ENCODE data around the gene PPAN.

Gene PPAN

GRCh38 chr19:10141973-10142372 is 35.8 kb downstream of the PPAN start:
- no peak for DNase-seq

- DNase-seq, result no peak
Observed at GRCh38 chr19:10142701-10143375, 36.7 kb downstream of the PPAN start.

- DNase-seq, result no peak
Observed at GRCh38 chr19:10143681-10144080, 37.5 kb downstream of the PPAN start.

- no peak for DNase-seq
Observed at GRCh38 chr19:10144361-10144760, 38.2 kb downstream of the PPAN start.

- no peak for DNase-seq
Observed at GRCh38 chr19:10145031-10145430, 38.9 kb downstream of the PPAN start.

- DNase-seq, result no peak
Observed at GRCh38 chr19:10146142-10146541, 40.0 kb downstream of the PPAN start.

- no peak for DNase-seq
Observed at GRCh38 chr19:10149427-10149826, 43.3 kb downstream of the PPAN start.

- no peak for DNase-seq
Observed at GRCh38 chr19:10151521-10151920, 45.4 kb downstream of the PPAN start.

GRCh38 chr19:10152100-10152499 is 45.9 kb downstream of the PPAN start:
- DNase-seq, result no peak

- no peak for DNase-seq
Observed at GRCh38 chr19:10155839-10156238, 49.7 kb downstream of the PPAN start.

GRCh38 chr19:10158071-10158470 is 51.9 kb downstream of the PPAN start:
- DNase-seq, result no peak

GRCh38 chr19:10158485-10158884 is 52.3 kb downstream of the PPAN start:
- DNase-seq, result no peak

GRCh38 chr19:10159610-10160009 is 53.4 kb downstream of the PPAN start:
- no peak for DNase-seq
